GM12878 (cell line): ENCODE results near the gene PLPP6. TPM values are rescaled to one million over a fixed set of nuclear protein-coding genes. Genes with fewer than 3 reads are reported as not detected.

Source experiments
- ATAC-seq: fragments of 200-7000 bp; cut with Tn5 transposase; 3 replicates; pipeline ENCODE4 v1.9.1; 2020; ENCODE audit warnings: mild to moderate bottlenecking, moderate library complexity
- BruUV-seq: library from RNA; stranded (reverse); fragments of 400-500 nt; replicated peaks from 2 replicates; lab custom pipeline; 2021; lab: Mats Ljungman, UMichigan
- CTCF ChIA-PET: fragments of 300-600 bp; sonication (Branson Sonifier 250); formaldehyde crosslinking; extraction: SDS; loops from one replicate; lab custom pipeline; 2021; ENCODE audit warnings: inconsistent platforms; lab: Yijun Ruan, JAX
- POLR2A ChIA-PET: fragments of 350-600 bp; formaldehyde crosslinking; extraction: SDS; loops from one replicate; lab custom pipeline; 2021; ENCODE audit warnings: inconsistent platforms; lab: Charles Lee
- RAD21 ChIA-PET: fragments of 300-600 bp; sonication (Branson Sonifier 250); formaldehyde crosslinking; loops from one replicate; lab custom pipeline; 2023; ENCODE audit warnings: antibody characterized with exemption; ENCODE audit not compliant: unreplicated experiment; lab: Charles Lee
- SMC1A ChIA-PET: fragments of 300-600 bp; sonication (Branson Sonifier 250); formaldehyde crosslinking; loops from one replicate; lab custom pipeline; 2023; ENCODE audit not compliant: unreplicated experiment, uncharacterized antibody; lab: Charles Lee
- DNase-seq: peaks from one replicate; pipeline ENCODE4 v3.0.0-alpha.2; 2011; ENCODE audit warnings: low read depth, low spot score
- FAIRE-seq: peaks from 3 replicates; lab custom pipeline; 2011; peaks lifted over from hg19 to GRCh38; lab: Jason Lieb, UNC
- H2AFZ ChIP-seq: 2 replicates; pipeline ENCODE4 v1.6.0; 2011; ENCODE audit warnings: low read depth, low read length, control low read depth; ENCODE audit not compliant: control insufficient read depth
- H3K27ac ChIP-seq: 2 replicates; pipeline ENCODE4 v1.5.1; 2011; ENCODE audit warnings: control low read depth; ENCODE audit not compliant: control insufficient read depth, insufficient read depth
- H3K27me3 ChIP-seq, 2 experiments: replicated peaks in 1 of 2; 2 replicates each; pipeline versions ENCODE4 v1.6.0 to v1.6.1; 2011; ENCODE audit warnings: low read length in 1 of 2; ENCODE audit not compliant: control insufficient read depth in 2 of 2, insufficient read depth in 2 of 2
- H3K36me3 ChIP-seq, 2 experiments: 2 replicates each; pipeline ENCODE4 v1.5.1; 2011; ENCODE audit warnings: low read length in 1 of 2; ENCODE audit not compliant: control insufficient read depth in 2 of 2, insufficient read depth in 2 of 2
- H3K4me1 ChIP-seq: 2 replicates; pipeline ENCODE4 v1.6.1; 2011; ENCODE audit warnings: mild to moderate bottlenecking, low read length, moderate library complexity, mixed read lengths; ENCODE audit not compliant: control insufficient read depth, insufficient read depth
- H3K4me2 ChIP-seq: 2 replicates; pipeline ENCODE4 v1.6.0; 2011; ENCODE audit warnings: control low read depth; ENCODE audit not compliant: control insufficient read depth, insufficient read depth
- H3K4me3 ChIP-seq: fragments of 200-600 bp; sonication (generic); 2 replicates; pipeline ENCODE4 v1.5.1; 2016
- H3K79me2 ChIP-seq: 2 replicates; pipeline ENCODE4 v1.6.0; 2011; ENCODE audit warnings: low read length; ENCODE audit not compliant: control insufficient read depth, insufficient read depth
- H3K9ac ChIP-seq: 2 replicates; pipeline ENCODE4 v1.8.0; 2011; ENCODE audit warnings: low read length, control low read depth, mixed read lengths; ENCODE audit not compliant: control insufficient read depth, insufficient read depth
- H3K9me3 ChIP-seq: replicated peaks from 3 replicates; pipeline ENCODE4 v1.5.1; 2011; ENCODE audit warnings: mild to moderate bottlenecking, low read length; ENCODE audit not compliant: control insufficient read depth, insufficient read depth
- H4K20me1 ChIP-seq: 2 replicates; pipeline ENCODE4 v1.6.0; 2011; ENCODE audit not compliant: control insufficient read depth, insufficient read depth
- BHLHE40 ChIP-seq, 2 experiments: fragments of 450-650 bp in 1 of 2; IDR thresholded peaks; 2 replicates each; pipeline ENCODE4 v1.6.1; 2011 to 2017; ENCODE audit warnings: low read depth in 2 of 2, borderline replicate concordance in 1 of 2, improper control_type of control experiment in 1 of 2, low read length in 1 of 2, mild to moderate bottlenecking in 1 of 2
- CBX5 ChIP-seq: sonication (generic); IDR thresholded peaks from 2 replicates; pipeline ENCODE4 v1.6.1; 2016; ENCODE audit warnings: low read depth, moderate library complexity, mild to moderate bottlenecking, inconsistent platforms
- EGR1 ChIP-seq, 2 experiments: IDR thresholded peaks; 1 replicate in 1 of 2; 2 replicates in 1 of 2; pipeline ENCODE4 v1.6.1; 2011 to 2012; ENCODE audit warnings: low read depth in 2 of 2, low read length in 2 of 2, borderline replicate concordance in 1 of 2, mild to moderate bottlenecking in 1 of 2, moderate library complexity in 1 of 2
- FOXK2 ChIP-seq: fragments of 450-650 bp; IDR thresholded peaks from 2 replicates; pipeline ENCODE4 v1.6.1; 2017; ENCODE audit warnings: mild to moderate bottlenecking, moderate library complexity
- NFYA ChIP-seq: IDR thresholded peaks from 2 replicates; pipeline ENCODE4 v1.6.1; 2011; ENCODE audit warnings: low read depth, mild to moderate bottlenecking, low read length, improper control_type of control experiment, borderline replicate concordance
- SMAD5 ChIP-seq: IDR thresholded peaks from 2 replicates; pipeline ENCODE4 v1.6.1; 2016; ENCODE audit warnings: antibody characterized with exemption, low read depth
- SP1 ChIP-seq: IDR thresholded peaks from one replicate; pipeline ENCODE4 v1.6.1; 2011; ENCODE audit warnings: low read depth, low read length
- TAF1 ChIP-seq: IDR thresholded peaks from 2 replicates; pipeline ENCODE4 v1.6.1; 2011; ENCODE audit warnings: mild to moderate bottlenecking, low read depth, low read length, borderline replicate concordance
- TCF7 ChIP-seq: IDR thresholded peaks from 2 replicates; pipeline ENCODE4 v1.6.1; 2014; ENCODE audit warnings: antibody characterized with exemption, borderline replicate concordance
- ZNF207 ChIP-seq: fragments of 450-650 bp; IDR thresholded peaks from 2 replicates; pipeline ENCODE4 v1.6.1; 2014; ENCODE audit warnings: antibody characterized with exemption, mild to moderate bottlenecking, borderline replicate concordance
- WGBS: methylation state at CpG from one replicate; pipeline ENCODE4 v1.1.6; 2016; ENCODE audit warnings: low lambda C conversion rate; ENCODE audit not compliant: insufficient replicate concordance, insufficient coverage; ENCODE audit errors: missing lambda C conversion rate; 5-methylcytosine and 5-hydroxymethylcytosine counted together
- in situ Hi-C: fragments of 300-500 bp; cut with MboI; formaldehyde crosslinking; loops from 9 replicates; pipeline ENCODE4 v1.14.3; 2018; ENCODE audit warnings: mixed read lengths
- intact Hi-C: fragments of 100-400 bp; cut with micrococcal nuclease; formaldehyde crosslinking; loops from one replicate; pipeline ENCODE4 v1.14.2; 2022; ENCODE audit not compliant: unreplicated experiment
- polyA plus RNA-seq, 11 experiments: library from polyadenylated mRNA; depleted of rRNA in 4 of 11; unstranded in 6 of 11; stranded (reverse) in 5 of 11; fragments of >200 nt; fragmentation: Nextera tagmentation in 4 of 11; fragmentation: Illumina TruSeq in 1 of 11; extraction: Ambion mirVana in 4 of 11; extraction: Trizol in 1 of 11; gene quantifications; 1 replicate in 1 of 11; 2 replicates in 10 of 11; pipeline versions ENCODE4 v1.2.1 to v1.2.3, GENCODE V29; 2011 to 2016; ENCODE audit warnings: inconsistent platforms in 2 of 11, missing spikeins in 2 of 11, low read depth in 1 of 11
- total RNA-seq, 4 experiments: library from RNA; depleted of rRNA in 3 of 4; stranded (reverse); fragments of >200 nt in 3 of 4; fragmentation: Illumina TruSeq in 1 of 4; extraction: Trizol in 1 of 4; gene quantifications; 2 replicates each; pipeline versions ENCODE4 v1.2.1 to v1.2.3, GENCODE V29; 2013 to 2021
- TF ChIP-seq, protein P1 (sequence below): fragments of 450-650 bp; IDR thresholded peaks from 2 replicates; pipeline ENCODE4 v1.6.1; 2016; ENCODE audit warnings: mild to moderate bottlenecking
- TF ChIP-seq, protein P2 (sequence below): fragments of 450-650 bp; IDR thresholded peaks from 2 replicates; pipeline ENCODE4 v1.6.1; 2017; ENCODE audit warnings: mild to moderate bottlenecking

PLPP6 gene
- total and polyA plus RNA-seq, 10 of the 15 experiments (the other 5 are each of a cell fraction or from before 2014, with no cell fraction given) = 1.6 to 11.3 (median 6.9) TPM

DNA sequence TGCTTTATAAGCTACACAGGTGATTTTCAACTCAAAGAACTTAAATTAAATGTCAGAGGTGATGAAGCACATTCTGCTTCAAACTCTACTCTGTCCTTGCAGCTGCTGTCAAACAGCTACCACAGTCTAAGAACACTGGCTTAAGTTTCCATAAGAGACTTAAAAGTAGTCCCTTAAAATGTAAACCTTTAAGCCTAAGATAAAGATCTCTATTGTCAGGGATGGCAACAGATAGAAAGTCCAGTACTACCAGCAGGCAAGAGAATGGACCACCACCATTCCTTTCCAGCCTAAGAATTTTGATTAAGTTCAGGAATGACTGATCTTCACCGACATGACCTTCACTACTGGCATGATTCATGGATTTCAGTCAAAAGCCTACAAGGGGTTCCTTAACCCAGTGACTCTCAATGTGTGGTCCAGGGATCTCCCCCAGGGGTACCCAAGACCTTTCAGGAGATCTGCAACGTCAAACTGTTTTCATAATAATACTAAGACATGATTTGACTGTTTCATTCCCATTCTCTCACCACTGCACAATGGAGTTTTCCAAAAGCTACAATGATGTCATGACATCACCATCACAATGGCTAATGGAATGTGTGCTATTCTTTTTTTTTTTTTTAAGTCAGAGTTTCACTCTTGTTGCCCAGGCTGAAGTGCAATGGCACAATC, 41.1 kb upstream of the PLPP6 start:
- ATAC-seq (no peak), DNase-seq (no peak), FAIRE-seq (no peak)
- RAD21 ChIA-PET = no interaction called here
- Histone ChIP-seq H3K36me3 (no peaks in the 10 kb centered on the region), H4K20me1 (no peaks in the 10 kb centered on the region), H3K79me2 (no peaks in the 10 kb centered on the region), H3K9ac (no peak overlapping the region), H3K27me3 (no peaks in the 10 kb centered on the region), H3K9me3 (no peaks in the 10 kb centered on the region), H3K4me3 (no peak overlapping the region), H3K4me1 (peaks cover 6% of the 10 kb centered on the region), H3K27ac (no peak overlapping the region), H3K4me2 (no peak overlapping the region), H2AFZ (no peak overlapping the region)
- POLR2A ChIA-PET = no interaction called here
- intact Hi-C loops (no loop called here), in situ Hi-C loops (no loop called here)
- CTCF ChIA-PET = interaction anchor here (0.6 to 2.2 kb wide), 2 partner anchors 16 to 300 kb away, joined by 3 to 6 read pairs; no protein-coding TSS in a partner anchor
- BruUV-seq = no TSS peak
- TF ChIP-seq CBX5 (no peak), TCF7 (no peak), TAF1 (no peak), BHLHE40 (IDR thresholded peaks at IDR 0.05; ENCODE audit: borderline replicate concordance in 1 of 2, low read depth in 2 of 2, low read length in 1 of 2) (no peak), ZNF207 (no peak), EGR1 (IDR thresholded peaks at IDR 0.05; ENCODE audit: borderline replicate concordance in 1 of 2, low read depth in 2 of 2, low read length in 2 of 2) (no peak), FOXK2 (no peak), SMAD5 (no peak), SP1 (no peak), NFYA (no peak)
- TF ChIP-seq, protein P1, sequence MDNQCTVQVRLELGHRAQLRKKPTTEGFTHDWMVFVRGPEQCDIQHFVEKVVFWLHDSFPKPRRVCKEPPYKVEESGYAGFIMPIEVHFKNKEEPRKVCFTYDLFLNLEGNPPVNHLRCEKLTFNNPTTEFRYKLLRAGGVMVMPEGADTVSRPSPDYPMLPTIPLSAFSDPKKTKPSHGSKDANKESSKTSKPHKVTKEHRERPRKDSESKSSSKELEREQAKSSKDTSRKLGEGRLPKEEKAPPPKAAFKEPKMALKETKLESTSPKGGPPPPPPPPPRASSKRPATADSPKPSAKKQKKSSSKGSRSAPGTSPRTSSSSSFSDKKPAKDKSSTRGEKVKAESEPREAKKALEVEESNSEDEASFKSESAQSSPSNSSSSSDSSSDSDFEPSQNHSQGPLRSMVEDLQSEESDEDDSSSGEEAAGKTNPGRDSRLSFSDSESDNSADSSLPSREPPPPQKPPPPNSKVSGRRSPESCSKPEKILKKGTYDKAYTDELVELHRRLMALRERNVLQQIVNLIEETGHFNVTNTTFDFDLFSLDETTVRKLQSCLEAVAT = no peak
- TF ChIP-seq, protein P2, sequence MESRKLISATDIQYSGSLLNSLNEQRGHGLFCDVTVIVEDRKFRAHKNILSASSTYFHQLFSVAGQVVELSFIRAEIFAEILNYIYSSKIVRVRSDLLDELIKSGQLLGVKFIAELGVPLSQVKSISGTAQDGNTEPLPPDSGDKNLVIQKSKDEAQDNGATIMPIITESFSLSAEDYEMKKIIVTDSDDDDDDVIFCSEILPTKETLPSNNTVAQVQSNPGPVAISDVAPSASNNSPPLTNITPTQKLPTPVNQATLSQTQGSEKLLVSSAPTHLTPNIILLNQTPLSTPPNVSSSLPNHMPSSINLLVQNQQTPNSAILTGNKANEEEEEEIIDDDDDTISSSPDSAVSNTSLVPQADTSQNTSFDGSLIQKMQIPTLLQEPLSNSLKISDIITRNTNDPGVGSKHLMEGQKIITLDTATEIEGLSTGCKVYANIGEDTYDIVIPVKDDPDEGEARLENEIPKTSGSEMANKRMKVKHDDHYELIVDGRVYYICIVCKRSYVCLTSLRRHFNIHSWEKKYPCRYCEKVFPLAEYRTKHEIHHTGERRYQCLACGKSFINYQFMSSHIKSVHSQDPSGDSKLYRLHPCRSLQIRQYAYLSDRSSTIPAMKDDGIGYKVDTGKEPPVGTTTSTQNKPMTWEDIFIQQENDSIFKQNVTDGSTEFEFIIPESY = no peak
- SMC1A ChIA-PET = no interaction called here
- 38% methylated on average over 2 of the region's 2 CpGs for WGBS
